H1 (cell line): ENCODE results near the gene CHRNA5. TPM values are rescaled to one million over a fixed set of nuclear protein-coding genes. Genes with fewer than 3 reads are reported as not detected.

Source experiments
- CTCF ChIA-PET: fragments of 300-600 bp; sonication (Branson Sonifier 250); formaldehyde crosslinking; loops from one replicate; lab custom pipeline; 2021; ENCODE audit not compliant: partially characterized antibody; lab: Charles Lee
- POLR2A ChIA-PET: fragments of 300-600 bp; sonication (Branson Sonifier 250); formaldehyde crosslinking; loops from one replicate; lab custom pipeline; 2021; ENCODE audit warnings: inconsistent platforms; ENCODE audit not compliant: partially characterized antibody; lab: Charles Lee
- DNase-seq, 2 experiments: peaks; one replicate each; pipeline versions ENCODE4 v3.0.0 to v3.0.0-alpha.2; 2010 to 2022; ENCODE audit warnings: low spot score in 2 of 2, low read depth in 1 of 2, mixed read lengths in 1 of 2
- FAIRE-seq: peaks from 2 replicates; lab custom pipeline; 2011; peaks lifted over from hg19 to GRCh38; lab: Jason Lieb, UNC
- H2AFZ ChIP-seq: 2 replicates; pipeline ENCODE4 v1.8.1; 2012; ENCODE audit warnings: low read length, inconsistent platforms
- H2AK5ac ChIP-seq: 2 replicates; pipeline ENCODE4 v1.6.1; 2013; ENCODE audit warnings: low read depth, low read length
- H2BK120ac ChIP-seq: replicated peaks from 2 replicates; pipeline ENCODE3; 2013; ENCODE audit warnings: low read depth, low read length, inconsistent platforms
- H2BK12ac ChIP-seq: 2 replicates; pipeline ENCODE4 v1.6.1; 2013; ENCODE audit warnings: low read depth, low read length
- H2BK15ac ChIP-seq: 2 replicates; pipeline ENCODE4 v1.6.1; 2013; ENCODE audit warnings: low read length
- H2BK20ac ChIP-seq: 2 replicates; pipeline ENCODE4 v1.6.1; 2013; ENCODE audit warnings: low read length
- H2BK5ac ChIP-seq: 2 replicates; pipeline ENCODE4 v1.6.1; 2013; ENCODE audit warnings: low read depth, low read length
- H3K14ac ChIP-seq: 2 replicates; pipeline ENCODE4 v1.6.1; 2013; ENCODE audit warnings: inconsistent platforms; ENCODE audit not compliant: insufficient read length
- H3K18ac ChIP-seq: 2 replicates; pipeline ENCODE4 v1.6.1; 2013; ENCODE audit warnings: low read length; ENCODE audit errors: extremely low read depth
- H3K23ac ChIP-seq: 2 replicates; pipeline ENCODE4 v1.6.1; 2013; ENCODE audit warnings: inconsistent platforms; ENCODE audit not compliant: insufficient read length
- H3K23me2 ChIP-seq: 2 replicates; pipeline ENCODE4 v1.6.1; 2013; ENCODE audit warnings: low read depth, low read length
- H3K27ac ChIP-seq: 2 replicates; pipeline ENCODE4 v1.6.1; 2011; ENCODE audit warnings: low read depth, low read length, inconsistent platforms
- H3K27me3 ChIP-seq, 4 experiments: replicated peaks in 1 of 4; 1 replicate in 1 of 4; 2 replicates in 3 of 4; pipeline versions ENCODE4 v1.6.1 to v1.8.1; 2011 to 2013; ENCODE audit warnings: low read length in 3 of 4, mild to moderate bottlenecking in 3 of 4, inconsistent platforms in 2 of 4, mixed read lengths in 2 of 4, moderate library complexity in 1 of 4; ENCODE audit not compliant: control insufficient read depth in 3 of 4, insufficient read depth in 3 of 4; ENCODE audit errors: extremely low read depth in 1 of 4
- H3K36me3 ChIP-seq, 4 experiments: 2 replicates each; pipeline versions ENCODE4 v1.6.1 to v1.8.1; 2011 to 2013; ENCODE audit warnings: mild to moderate bottlenecking in 4 of 4, low read length in 3 of 4, moderate library complexity in 2 of 4, control low read depth in 1 of 4, inconsistent platforms in 1 of 4; ENCODE audit not compliant: insufficient read depth in 4 of 4, control insufficient read depth in 2 of 4
- H3K4ac ChIP-seq: replicated peaks from 2 replicates; pipeline ENCODE3; 2013; ENCODE audit warnings: low read length, low read depth, mixed read lengths, inconsistent platforms; ENCODE audit not compliant: insufficient read length
- H3K4me1 ChIP-seq, 4 experiments: replicated peaks in 1 of 4; 1 replicate in 1 of 4; 2 replicates in 3 of 4; pipeline versions ENCODE4 v1.6.1 to v1.8.1; 2011 to 2013; ENCODE audit warnings: low read length in 3 of 4, inconsistent platforms in 2 of 4, mixed read lengths in 1 of 4; ENCODE audit not compliant: insufficient read depth in 4 of 4, control insufficient read depth in 3 of 4
- H3K4me2 ChIP-seq, 2 experiments: 2 replicates each; pipeline versions ENCODE4 v1.6.1 to v1.8.1; 2011 to 2013; ENCODE audit warnings: low read depth in 2 of 2, low read length in 2 of 2, control low read depth in 1 of 2, inconsistent platforms in 1 of 2, mild to moderate bottlenecking in 1 of 2; ENCODE audit not compliant: insufficient read depth in 1 of 2
- H3K4me3 ChIP-seq, 4 experiments: fragments of 200-600, 300-600 bp in 1 of 4; sonication (generic), shearing (Covaris generic), sonication (Bioruptor Twin) in 1 of 4; 2 replicates each; pipeline versions ENCODE4 v1.5.1 to v1.8.1; 2011 to 2016; ENCODE audit warnings: low read length in 4 of 4, low read depth in 3 of 4, control low read depth in 2 of 4, inconsistent platforms in 2 of 4, mild to moderate bottlenecking in 2 of 4, mixed read lengths in 1 of 4, moderate library complexity in 1 of 4; ENCODE audit not compliant: insufficient read depth in 2 of 4; ENCODE audit errors: extremely low read depth in 1 of 4
- H3K56ac ChIP-seq: replicated peaks from 2 replicates; pipeline ENCODE3; 2013; ENCODE audit warnings: low read depth, mild to moderate bottlenecking, mixed read lengths, low read length, inconsistent platforms; ENCODE audit not compliant: insufficient read length
- H3K79me1 ChIP-seq: 2 replicates; pipeline ENCODE4 v1.6.1; 2013; ENCODE audit warnings: low read depth, low read length, control low read depth
- H3K79me2 ChIP-seq, 2 experiments: 2 replicates each; pipeline versions ENCODE4 v1.6.1 to v1.8.1; 2012 to 2013; ENCODE audit warnings: low read length in 2 of 2, mild to moderate bottlenecking in 2 of 2, inconsistent platforms in 1 of 2; ENCODE audit not compliant: insufficient read depth in 2 of 2, control insufficient read depth in 1 of 2
- H3K9ac ChIP-seq, 4 experiments: replicated peaks in 1 of 4; 1 replicate in 1 of 4; 2 replicates in 3 of 4; pipeline versions ENCODE4 v1.6.1 to v1.8.1; 2011 to 2013; ENCODE audit warnings: low read depth in 3 of 4, low read length in 3 of 4, control low read depth in 2 of 4, mild to moderate bottlenecking in 2 of 4, moderate library complexity in 2 of 4, inconsistent platforms in 1 of 4; ENCODE audit errors: extremely low read depth in 1 of 4
- H3K9me3 ChIP-seq, 2 experiments: 2 replicates each; pipeline versions ENCODE4 v1.6.1 to v1.8.1; 2012 to 2013; ENCODE audit warnings: mild to moderate bottlenecking in 2 of 2, moderate library complexity in 2 of 2, control low read depth in 1 of 2, inconsistent platforms in 1 of 2, low read depth in 1 of 2, low read length in 1 of 2, mixed read lengths in 1 of 2; ENCODE audit not compliant: insufficient read depth in 2 of 2
- H4K20me1 ChIP-seq, 2 experiments: replicated peaks in 1 of 2; 2 replicates each; pipeline versions ENCODE3 to v1.8.1; 2011 to 2013; ENCODE audit warnings: inconsistent platforms in 2 of 2, low read length in 2 of 2, mild to moderate bottlenecking in 1 of 2; ENCODE audit not compliant: insufficient read depth in 2 of 2, control insufficient read depth in 1 of 2
- H4K5ac ChIP-seq: 2 replicates; pipeline ENCODE4 v1.6.1; 2013; ENCODE audit warnings: low read length, low read depth, mixed read lengths, inconsistent platforms; ENCODE audit not compliant: insufficient read length
- H4K8ac ChIP-seq: 2 replicates; pipeline ENCODE4 v1.8.0; 2013; ENCODE audit warnings: mild to moderate bottlenecking, moderate library complexity, low read length, inconsistent platforms; ENCODE audit not compliant: insufficient read depth; ENCODE audit errors: extremely low read depth
- H4K91ac ChIP-seq: replicated peaks from 2 replicates; pipeline ENCODE3; 2013; ENCODE audit warnings: low read length, mixed read lengths, inconsistent platforms; ENCODE audit not compliant: insufficient read length
- BRCA1 ChIP-seq: IDR thresholded peaks from 2 replicates; pipeline ENCODE4 v1.6.1; 2012; ENCODE audit warnings: low read depth, low read length, improper control_type of control experiment
- CBX5 ChIP-seq: fragments of 300-800, 300-1000 bp; sonication (generic); IDR thresholded peaks from 2 replicates; pipeline ENCODE4 v1.7.1; 2016; ENCODE audit warnings: antibody characterized with exemption, low read length, low read depth
- CREB1 ChIP-seq: IDR thresholded peaks from 2 replicates; pipeline ENCODE4 v1.6.1; 2012; ENCODE audit warnings: inconsistent platforms
- CTBP2 ChIP-seq: IDR thresholded peaks from 2 replicates; pipeline ENCODE4 v1.7.0; 2011; ENCODE audit warnings: borderline replicate concordance, mild to moderate bottlenecking, moderate library complexity, mixed read lengths, low read length; ENCODE audit not compliant: insufficient read depth, insufficient read length
- KDM4A ChIP-seq: IDR thresholded peaks from one replicate; pipeline ENCODE4 v1.7.1; 2012; ENCODE audit warnings: low read depth, mild to moderate bottlenecking, moderate library complexity, low read length, inconsistent platforms; ENCODE audit not compliant: severe bottlenecking
- NRF1 ChIP-seq: IDR thresholded peaks from 2 replicates; pipeline ENCODE4 v1.6.1; 2011; ENCODE audit warnings: mild to moderate bottlenecking, low read depth, low read length, improper control_type of control experiment
- TEAD4 ChIP-seq: IDR thresholded peaks from 2 replicates; pipeline ENCODE4 v1.6.1; 2012; ENCODE audit warnings: low read depth, low read length, inconsistent platforms, mixed read lengths
- ZNF274 ChIP-seq: IDR thresholded peaks from 2 replicates; pipeline ENCODE4 v1.7.0; 2012; ENCODE audit warnings: low read length, borderline replicate concordance; ENCODE audit errors: extremely low read depth
- WGBS, 2 experiments: shearing (Covaris generic) in 1 of 2; methylation state at CpG; one replicate each; pipeline versions ENCODE4 v1.1.6 to v1.1.7; 2013 to 2015; ENCODE audit warnings: low lambda C conversion rate in 2 of 2, mixed read lengths in 2 of 2, inconsistent platforms in 1 of 2, low coverage in 1 of 2, missing lambda C conversion rate in 1 of 2; ENCODE audit not compliant: insufficient replicate concordance in 2 of 2, insufficient coverage in 1 of 2, insufficient read length in 1 of 2; ENCODE audit errors: extremely low coverage in 1 of 2, missing lambda C conversion rate in 1 of 2; 5-methylcytosine and 5-hydroxymethylcytosine counted together
- polyA plus RNA-seq, 7 experiments: library from polyadenylated mRNA; depleted of rRNA in 3 of 7; stranded (reverse) in 5 of 7; unstranded in 2 of 7; fragments of >200 nt in 5 of 7; fragments of 200-250 nt in 2 of 7; gene quantifications; 1 replicate in 5 of 7; 2 replicates in 1 of 7; 4 replicates in 1 of 7; pipeline versions ENCODE4 v1.2.1 to v1.2.3, GENCODE V29; 2011 to 2013; ENCODE audit warnings: missing spikeins in 2 of 7, mixed read lengths in 2 of 7
- total RNA-seq: library from RNA; stranded (reverse); fragmentation: NEBNext Ultra II Directional; extraction: Animal tissue kit (Norgen Biotek cat#: 25700); gene quantifications from 2 replicates; pipeline ENCODE4 v1.2.1, GENCODE V29; 2021

CHRNA5 gene
- total and polyA plus RNA-seq, 2 of the 8 experiments (the other 6 are each of a cell fraction or from before 2014, with no cell fraction given), result 13.5 to 31.4 TPM

DNA sequence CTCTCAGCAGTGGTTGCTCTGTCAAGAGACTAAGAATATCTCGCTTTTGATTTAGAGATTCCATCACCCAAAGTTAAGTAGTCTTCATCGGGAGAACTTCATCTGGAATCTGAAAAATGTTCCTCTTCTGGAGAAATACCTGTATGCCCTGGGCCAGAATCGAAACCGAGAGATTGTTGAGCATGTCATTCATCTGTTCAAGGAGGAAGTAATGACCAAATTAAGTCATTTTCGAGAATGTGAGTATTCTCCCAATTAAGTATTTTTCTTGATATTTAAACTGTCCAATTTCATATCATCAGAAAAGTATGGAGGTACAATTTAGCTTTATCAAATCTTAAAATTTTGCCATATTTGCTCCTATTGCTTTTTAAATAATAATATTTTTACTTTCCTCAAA lies 38.0 kb upstream of the CHRNA5 start:
- DNase-seq (no peak), FAIRE-seq (no peak)
- no peak overlapping the region for H3K23ac ChIP-seq
- no peak overlapping the region for H2BK120ac ChIP-seq
- no peak overlapping the region for H2BK15ac ChIP-seq
- no peak overlapping the region for H3K9ac ChIP-seq
- H3K9me3 ChIP-seq, result peaks cover 7 to 8% of the 10 kb centered on the region in 2 experiments; a peak in 3 of 4 replicates
- no peak overlapping the region for H2AFZ ChIP-seq
- H3K23me2 ChIP-seq, result no peaks in the 10 kb centered on the region
- H3K18ac ChIP-seq, result no peak overlapping the region
- 88% methylated on average over 5 of the region's 5 CpGs; no CpG with 5 or more reads in 1 of the 2 experiments for WGBS, 2 experiments
- H3K27ac ChIP-seq, result no peak overlapping the region
- no peak overlapping the region for H2AK5ac ChIP-seq
- no peak overlapping the region for H2BK12ac ChIP-seq
- no peaks in the 10 kb centered on the region for H3K27me3 ChIP-seq
- no peak overlapping the region for H3K4ac ChIP-seq
- H4K91ac ChIP-seq, result no peak overlapping the region
- H4K20me1 ChIP-seq, result no peaks in the 10 kb centered on the region
- H3K4me3 ChIP-seq, result no peak overlapping the region
- H3K79me1 ChIP-seq, result no peaks in the 10 kb centered on the region
- ChIA-PET POLR2A (no interaction called here), CTCF (no interaction called here)
- H3K36me3 ChIP-seq, result no peaks in the 10 kb centered on the region
- H2BK5ac ChIP-seq, result no peak overlapping the region
- no peak overlapping the region for H3K4me2 ChIP-seq
- H3K4me1 ChIP-seq, result no peaks in the 10 kb centered on the region
- H3K14ac ChIP-seq, result no peak overlapping the region
- no peaks in the 10 kb centered on the region for H3K79me2 ChIP-seq
- H4K5ac ChIP-seq, result no peak overlapping the region
- no peak overlapping the region for H2BK20ac ChIP-seq
- H4K8ac ChIP-seq, result no peak overlapping the region
- no peak overlapping the region for H3K56ac ChIP-seq
- TF ChIP-seq ZNF274, result no peak
- no peak for TF ChIP-seq BRCA1
- TF ChIP-seq KDM4A, result no peak
- no peak for TF ChIP-seq NRF1
- no peak for TF ChIP-seq CBX5
- TF ChIP-seq CTBP2, result no peak
- no peak for TF ChIP-seq TEAD4
- no peak for TF ChIP-seq CREB1
